Endothelial cell of umbilical vein (primary cell): ENCODE measurements around the gene SEMA4D. TPM values are rescaled to one million over a fixed set of nuclear protein-coding genes. Genes with fewer than 3 reads are reported as not detected.

Experiments
- BruUV-seq: library from RNA; stranded (reverse); fragments of 400-500 nt; replicated peaks from 2 replicates; lab custom pipeline; 2021; lab: Mats Ljungman, UMichigan
- CTCF ChIA-PET: fragments of 300-600, 350-600 bp; sonication (Branson Sonifier 250); formaldehyde crosslinking; loops from one replicate; lab custom pipeline; 2021; ENCODE audit warnings: antibody characterized with exemption, inconsistent platforms; lab: Charles Lee
- POLR2A ChIA-PET: fragments of 300-600, 350-600 bp; sonication (Branson Sonifier 250); formaldehyde crosslinking; loops from one replicate; lab custom pipeline; 2021; ENCODE audit warnings: antibody characterized with exemption, inconsistent platforms; lab: Charles Lee
- DNase-seq: peaks from one replicate; pipeline ENCODE4 v3.0.0-alpha.2; 2011; ENCODE audit warnings: low read depth, low spot score
- FAIRE-seq: peaks from 2 replicates; lab custom pipeline; 2011; peaks lifted over from hg19 to GRCh38; lab: Jason Lieb, UNC
- H2AFZ ChIP-seq: 2 replicates; pipeline ENCODE4 v1.6.0; 2012; ENCODE audit warnings: low read depth, low read length, control low read depth, inconsistent platforms
- H3K27ac ChIP-seq: 2 replicates; pipeline ENCODE4 v1.5.1; 2011; ENCODE audit warnings: low read depth, mild to moderate bottlenecking, control low read depth, low read length, moderate library complexity; ENCODE audit not compliant: insufficient read depth
- H3K27me3 ChIP-seq, 2 experiments: 2 replicates each; pipeline versions ENCODE4 v1.6.0 to v1.6.1; 2011; ENCODE audit warnings: low read length in 2 of 2, mixed read lengths in 1 of 2; ENCODE audit not compliant: control insufficient read depth in 2 of 2, insufficient read depth in 2 of 2
- H3K36me3 ChIP-seq, 2 experiments: 2 replicates in 1 of 2; 3 replicates in 1 of 2; pipeline ENCODE4 v1.5.1; 2011; ENCODE audit warnings: low read length in 2 of 2, mild to moderate bottlenecking in 1 of 2, moderate library complexity in 1 of 2; ENCODE audit not compliant: control insufficient read depth in 2 of 2, insufficient read depth in 2 of 2; ENCODE audit errors: extremely low read depth in 1 of 2
- H3K4me1 ChIP-seq: 3 replicates; pipeline ENCODE4 v1.5.1; 2011; ENCODE audit warnings: mild to moderate bottlenecking, low read length; ENCODE audit not compliant: control insufficient read depth, insufficient read depth; ENCODE audit errors: extremely low read depth
- H3K4me2 ChIP-seq: 2 replicates; pipeline ENCODE4 v1.6.1; 2011; ENCODE audit warnings: low read length, control low read depth, mixed read lengths; ENCODE audit not compliant: insufficient read depth
- H3K4me3 ChIP-seq, 3 experiments: fragments of 200-600 bp in 1 of 3; sonication (generic), shearing (Covaris generic) in 1 of 3; replicated peaks in 1 of 3; 2 replicates each; pipeline ENCODE4 v1.5.1; 2011 to 2016; ENCODE audit warnings: control low read depth in 3 of 3, low read length in 3 of 3, mild to moderate bottlenecking in 2 of 3, inconsistent platforms in 1 of 3, low read depth in 1 of 3, moderate library complexity in 1 of 3; ENCODE audit not compliant: insufficient read depth in 1 of 3
- H3K79me2 ChIP-seq: 2 replicates; pipeline ENCODE4 v1.6.0; 2012; ENCODE audit warnings: low read length, inconsistent platforms; ENCODE audit not compliant: control insufficient read depth, insufficient read depth
- H3K9ac ChIP-seq: replicated peaks from 2 replicates; pipeline ENCODE3; 2011; ENCODE audit warnings: low read length, control low read depth; ENCODE audit not compliant: insufficient read depth; ENCODE audit errors: extremely low read depth
- H3K9me1 ChIP-seq: replicated peaks from 3 replicates; pipeline ENCODE4 v1.6.0; 2011; ENCODE audit warnings: mild to moderate bottlenecking, low read length; ENCODE audit not compliant: control insufficient read depth, insufficient read depth; ENCODE audit errors: extremely low read depth
- H3K9me3 ChIP-seq: replicated peaks from 2 replicates; pipeline ENCODE4 v1.5.1; 2012; ENCODE audit warnings: low read length, inconsistent platforms; ENCODE audit not compliant: control insufficient read depth, insufficient read depth
- H4K20me1 ChIP-seq: replicated peaks from 2 replicates; pipeline ENCODE3; 2011; ENCODE audit warnings: mild to moderate bottlenecking, low read length; ENCODE audit not compliant: control insufficient read depth, insufficient read depth; ENCODE audit errors: extremely low read depth
- CTCF ChIP-seq, 2 donors: IDR thresholded peaks; 1 replicate in 1 of 2; 2 replicates in 1 of 2; pipeline ENCODE4 v1.5.1; 2011; ENCODE audit warnings: low read length in 2 of 2, mild to moderate bottlenecking in 2 of 2, moderate library complexity in 2 of 2, control low read depth in 1 of 2, inconsistent platforms in 1 of 2, low read depth in 1 of 2; ENCODE audit not compliant: insufficient read depth in 1 of 2; ENCODE audit errors: extremely low read depth in 1 of 2
- FOS ChIP-seq: IDR thresholded peaks from 2 replicates; pipeline ENCODE4 v1.6.1; 2011; ENCODE audit warnings: mild to moderate bottlenecking, low read length, moderate library complexity, borderline replicate concordance; ENCODE audit not compliant: insufficient read depth
- GATA2 ChIP-seq: IDR thresholded peaks from 2 replicates; pipeline ENCODE4 v1.7.0; 2011; ENCODE audit warnings: low read depth, mild to moderate bottlenecking, moderate library complexity, mixed read lengths, low read length; ENCODE audit not compliant: insufficient read length, insufficient read depth
- JUN ChIP-seq: IDR thresholded peaks from 2 replicates; pipeline ENCODE4 v1.6.1; 2011; ENCODE audit warnings: borderline replicate concordance, low read depth; ENCODE audit not compliant: insufficient read length, insufficient read depth
- POLR2A ChIP-seq: IDR thresholded peaks from 2 replicates; pipeline ENCODE4 v1.6.1; 2012; ENCODE audit warnings: low read depth, mild to moderate bottlenecking, control low read depth, low read length
- POLR2AphosphoS5 ChIP-seq: IDR thresholded peaks from 2 replicates; pipeline ENCODE4 v1.6.1; 2012; ENCODE audit warnings: low read depth, mild to moderate bottlenecking, control low read depth, low read length, moderate library complexity; ENCODE audit not compliant: insufficient read depth
- dilution Hi-C: fragments of 300-500 bp; cut with MboI; formaldehyde crosslinking; loops from one replicate; pipeline ENCODE4 v1.15.0; 2019; ENCODE audit warnings: low sequenced_read_pairs; ENCODE audit not compliant: extremely low pct_ligation_motif_present
- intact Hi-C: fragments of 100-400 bp; cut with micrococcal nuclease; formaldehyde crosslinking; loops from one replicate; pipeline ENCODE4 v1.10.0; 2022
- polyA plus RNA-seq, 4 experiments: library from polyadenylated mRNA; depleted of rRNA in 3 of 4; stranded (reverse) in 3 of 4; unstranded in 1 of 4; fragments of >200 nt; gene quantifications; 2 replicates each; pipeline versions ENCODE4 v1.2.1 to v1.2.3, GENCODE V29; 2011 to 2012; ENCODE audit warnings: missing spikeins in 1 of 4
- total RNA-seq: library from RNA; stranded (reverse); gene quantifications from 2 replicates; pipeline ENCODE4 v1.2.3, GENCODE V29; 2021

The SEMA4D gene
- total and polyA plus RNA-seq, 2 donors (not counting 3 experiments of a cell fraction or from before 2014, with no cell fraction given), result 3.9 to 15.7 TPM

- H3K4me3 ChIP-seq, result no peak overlapping the region
- H3K9ac ChIP-seq, result no peak overlapping the region
- H3K79me2 ChIP-seq, result no peaks in the 10 kb centered on the region
- TF ChIP-seq POLR2A, result no peak
- TF ChIP-seq FOS, result no peak
- no peak for TF ChIP-seq GATA2
- no peak for TF ChIP-seq POLR2AphosphoS5
- TF ChIP-seq CTCF (IDR thresholded peaks at IDR 0.05; ENCODE audit: extremely low read depth in 1 of 2, insufficient read depth in 1 of 2, low read depth in 1 of 2, low read length in 2 of 2), result no peak
- TF ChIP-seq JUN, result no peak
- no peak overlapping the region for H3K4me2 ChIP-seq
- FAIRE-seq (no peak), DNase-seq (no peak)
- no peaks in the 10 kb centered on the region for H3K9me3 ChIP-seq
- dilution Hi-C loops (no loop called here), intact Hi-C loops (loop anchor here (5.0 kb wide), 1 partner anchor 112 kb away; no protein-coding TSS in a partner anchor)
- H3K36me3 ChIP-seq, result peaks cover 5 to 10% of the 10 kb centered on the region in 2 experiments
- no peak overlapping the region for H2AFZ ChIP-seq
- BruUV-seq, result no TSS peak
- H3K27ac ChIP-seq, result no peak overlapping the region
- no peaks in the 10 kb centered on the region for H3K4me1 ChIP-seq
- ChIA-PET CTCF (interaction anchor here (3.7 kb wide), 1 partner anchor 183 kb away, joined by 10 read pairs; no protein-coding TSS in a partner anchor), POLR2A (no interaction called here)
- no peaks in the 10 kb centered on the region for H3K27me3 ChIP-seq
- no peaks in the 10 kb centered on the region for H4K20me1 ChIP-seq
- no peaks in the 10 kb centered on the region for H3K9me1 ChIP-seq
Measured at GRCh38 chr9:89365532-89365912, 132.4 kb downstream of the SEMA4D start.
